ENCODE results near the gene PCBP2. TPM values are rescaled to one million over a fixed set of nuclear protein-coding genes. Genes with fewer than 3 reads are reported as not detected.

The PCBP2 gene
- total RNA-seq, 2 experiments from 2014 or later: 897 to 926 TPM

- Mint-ChIP-seq H3K27me3 (no peaks in the 10 kb centered on the region), H3K36me3 (no peaks in the 10 kb centered on the region), H3K4me1 (ENCODE audit: low read depth) (peaks cover 43% of the 10 kb centered on the region), H3K27ac (peak overlapping the region; percentile 30), H3K4me3 (peak overlapping the region; percentile 84), H3K9me3 (no peaks in the 10 kb centered on the region)
- ChIA-PET CTCF (interaction anchor here (1.0 to 3.7 kb wide), 4 partner anchors 9 to 24 kb away, joined by 3 to 20 read pairs (median 4); partner anchors contain the start of gene NPFF), POLR2A (interaction anchor here (1.0 to 1.9 kb wide), 4 partner anchors 10 to 174 kb away, joined by 3 to 8 read pairs (median 5); no protein-coding TSS in a partner anchor)
- DNase-seq: no peak
- intact Hi-C loops (cut with micrococcal nuclease): no loop called here
Observed at GRCh38 chr12:53498235-53498630, 46.3 kb downstream of the PCBP2 start.

- ChIA-PET CTCF (interaction anchor here (0.9 to 3.7 kb wide), 5 partner anchors 9 to 147 kb away, joined by 3 to 20 read pairs (median 4); partner anchors contain the start of gene NPFF), POLR2A (interaction anchor here (0.6 to 2.2 kb wide), 9 partner anchors 8 to 177 kb away, joined by 3 to 11 read pairs (median 5); partner anchors contain the start of genes AAAS and SP1)
- Mint-ChIP-seq H3K27me3 (no peaks in the 10 kb centered on the region), H3K4me3 (peak within 1 kb of the TSS; percentile 84), H3K27ac (peak within 1 kb of the TSS; percentile 93), H3K36me3 (no peaks in the 10 kb centered on the region), H3K4me1 (ENCODE audit: low read depth) (peaks cover 37% of the 10 kb centered on the region), H3K9me3 (no peaks in the 10 kb centered on the region)
- intact Hi-C loops (cut with micrococcal nuclease): loop anchor here (1.0 kb wide), 6 partner anchors 48 to 228 kb away; partner anchors contain the start of genes ATP5MC2, CALCOCO1 and PRR13
- DNase-seq: peak; percentile 79
Observed at GRCh38 chr12:53499266-53500141, 47.6 kb downstream of the PCBP2 start, which contains the start of gene MAP3K12. Gene MAP3K12, minus strand, starts transcription at chr12:53499458. Its CDS starts 12,067 bp downstream, at chr12:53487391.

GRCh38 chr12:53500142-53500775 is 48.4 kb downstream of the PCBP2 start:
- Mint-ChIP-seq H3K4me1 (ENCODE audit: low read depth) (peaks cover 41% of the 10 kb centered on the region), H3K27ac (peak overlapping the region; percentile 93), H3K4me3 (peak overlapping the region; percentile 84), H3K9me3 (no peaks in the 10 kb centered on the region), H3K27me3 (no peaks in the 10 kb centered on the region), H3K36me3 (no peaks in the 10 kb centered on the region)
- DNase-seq: peak; percentile 38
- POLR2A ChIA-PET: interaction anchor here (0.8 to 2.2 kb wide), 13 partner anchors 9 to 319 kb away, joined by 3 to 11 read pairs (median 4); partner anchors contain the start of genes AAAS, CSAD, SP1 and ZNF740
- intact Hi-C loops (cut with micrococcal nuclease): loop anchor here (1.0 kb wide), 6 partner anchors 49 to 227 kb away; partner anchors contain the start of genes ATP5MC2, CALCOCO1 and PRR13
- CTCF ChIA-PET: interaction anchor here (0.6 to 3.7 kb wide), 15 partner anchors 8 to 434 kb away, joined by 3 to 20 read pairs (median 4); partner anchors contain the start of genes AAAS, ATP5MC2 and NPFF

- H3K4me3 Mint-ChIP-seq: peak within 1 kb of the TSS; percentile 84
- ChIA-PET CTCF (interaction anchor here (0.5 to 3.7 kb wide), 18 partner anchors 7 to 508 kb away, joined by 3 to 20 read pairs (median 4); partner anchors contain the start of genes AAAS, ATP5MC2, HOXC8 and NPFF), POLR2A (interaction anchor here (0.6 to 2.2 kb wide), 16 partner anchors 10 to 455 kb away, joined by 3 to 11 read pairs (median 4); partner anchors contain the start of genes AAAS, ATP5MC2, CSAD and SP1)
- no peaks in the 10 kb centered on the region for H3K9me3 Mint-ChIP-seq
- no peaks in the 10 kb centered on the region for H3K36me3 Mint-ChIP-seq
- intact Hi-C loops (cut with micrococcal nuclease): loop anchor here (1.0 kb wide), 8 partner anchors 50 to 495 kb away; partner anchors contain the start of genes ATF7, ATP5MC2, CALCOCO1 and EIF4B
- H3K27me3 Mint-ChIP-seq: no peaks in the 10 kb centered on the region
- DNase-seq: peak; percentile 96
- peak within 1 kb of the TSS; percentile 93 for H3K27ac Mint-ChIP-seq
- peaks cover 39% of the 10 kb centered on the region for H3K4me1 Mint-ChIP-seq (ENCODE audit: low read depth)
Observed at GRCh38 chr12:53500776-53501614, 49.1 kb downstream of the PCBP2 start, which contains the start of gene TARBP2. Gene TARBP2, plus strand, starts transcription at chr12:53501283. Its CDS starts 126 bp downstream, at chr12:53501409.

- Mint-ChIP-seq H3K9me3 (no peaks in the 10 kb centered on the region), H3K27ac (peak overlapping the region; percentile 93), H3K4me1 (ENCODE audit: low read depth) (peaks cover 39% of the 10 kb centered on the region), H3K27me3 (no peaks in the 10 kb centered on the region), H3K4me3 (peak overlapping the region; percentile 84), H3K36me3 (no peaks in the 10 kb centered on the region)
- intact Hi-C loops (cut with micrococcal nuclease): loop anchor here (1.0 kb wide), 2 partner anchors 125 to 495 kb away; partner anchors contain the start of genes ATF7 and EIF4B
- ChIA-PET CTCF (interaction anchor here (0.8 to 2.0 kb wide), 12 partner anchors 10 to 180 kb away, joined by 3 to 15 read pairs (median 4); partner anchors contain the start of genes AAAS, ATP5MC2 and SP1), POLR2A (interaction anchor here (0.6 to 2.2 kb wide), 8 partner anchors 10 to 456 kb away, joined by 3 to 11 read pairs (median 4); partner anchors contain the start of genes AAAS and ATP5MC2)
- no peak for DNase-seq
Observed at GRCh38 chr12:53501615-53502181, 49.8 kb downstream of the PCBP2 start.

- ChIA-PET CTCF (interaction anchor here (2.3 kb wide), 1 partner anchor 26 kb away, joined by 5 read pairs; no protein-coding TSS in a partner anchor), POLR2A (interaction anchor here (1.2 kb wide), 1 partner anchor 10 kb away, joined by 3 read pairs; no protein-coding TSS in a partner anchor)
- intact Hi-C loops (cut with micrococcal nuclease): no loop called here
- peak overlapping the region; percentile 84 for H3K4me3 Mint-ChIP-seq
- H3K36me3 Mint-ChIP-seq: no peaks in the 10 kb centered on the region
- no peaks in the 10 kb centered on the region for H3K27me3 Mint-ChIP-seq
- peaks cover 39% of the 10 kb centered on the region for H3K4me1 Mint-ChIP-seq (ENCODE audit: low read depth)
- no peaks in the 10 kb centered on the region for H3K9me3 Mint-ChIP-seq
- peak overlapping the region; percentile 93 for H3K27ac Mint-ChIP-seq
- no peak for DNase-seq
Observed at GRCh38 chr12:53502331-53502730, 50.4 kb downstream of the PCBP2 start.

- H3K27ac Mint-ChIP-seq: no peak overlapping the region
- intact Hi-C loops (cut with micrococcal nuclease): no loop called here
Observed at GRCh38 chr12:53502983-53503728, 51.3 kb downstream of the PCBP2 start.

GRCh38 chr12:53504004-53504920 is 52.4 kb downstream of the PCBP2 start:
- no peaks in the 10 kb centered on the region for H3K27me3 Mint-ChIP-seq
- POLR2A ChIA-PET: no interaction called here
- no peak overlapping the region for H3K4me3 Mint-ChIP-seq
- no peaks in the 10 kb centered on the region for H3K36me3 Mint-ChIP-seq
- H3K4me1 Mint-ChIP-seq (ENCODE audit: low read depth): peaks cover 29% of the 10 kb centered on the region
- intact Hi-C loops (cut with micrococcal nuclease): no loop called here
- H3K27ac Mint-ChIP-seq: no peak overlapping the region
- no peak for DNase-seq
- CTCF ChIA-PET: interaction anchor here (1.3 to 2.3 kb wide), 4 partner anchors 27 to 183 kb away, joined by 3 to 7 read pairs (median 4); partner anchors contain the start of gene AAAS
- no peaks in the 10 kb centered on the region for H3K9me3 Mint-ChIP-seq

More at GRCh38 chr12:53502983-53503728, 51.3 kb downstream of the PCBP2 start:
- Mint-ChIP-seq H3K27me3 (no peaks in the 10 kb centered on the region), H3K9me3 (no peaks in the 10 kb centered on the region), H3K4me3 (no peak overlapping the region), H3K36me3 (no peaks in the 10 kb centered on the region), H3K4me1 (ENCODE audit: low read depth) (peaks cover 33% of the 10 kb centered on the region)
- ChIA-PET CTCF (interaction anchor here (1.3 to 2.3 kb wide), 3 partner anchors 26 to 182 kb away, joined by 3 to 7 read pairs (median 5); partner anchors contain the start of gene AAAS), POLR2A (no interaction called here)
- DNase-seq: no peak

GRCh38 chr12:53505086-53505485 is 53.2 kb downstream of the PCBP2 start:
- peaks cover 25% of the 10 kb centered on the region for H3K4me1 Mint-ChIP-seq (ENCODE audit: low read depth)
- no peak overlapping the region for H3K27ac Mint-ChIP-seq
- no peaks in the 10 kb centered on the region for H3K9me3 Mint-ChIP-seq
- intact Hi-C loops (cut with micrococcal nuclease): no loop called here
- H3K36me3 Mint-ChIP-seq: no peaks in the 10 kb centered on the region
- H3K27me3 Mint-ChIP-seq: no peaks in the 10 kb centered on the region
- no peak overlapping the region for H3K4me3 Mint-ChIP-seq
- POLR2A ChIA-PET: no interaction called here
- CTCF ChIA-PET: interaction anchor here (1.1 to 2.0 kb wide), 3 partner anchors 153 to 184 kb away, joined by 3 to 7 read pairs (median 4); partner anchors contain the start of gene AAAS
- DNase-seq: no peak

Data from activated CD4-positive, alpha-beta memory T cell treated with anti-CD3 and anti-CD28 coated beads for 36 hours (primary cell).